C4-2B (cell line): ENCODE data around the gene SCRG1.

Experiments
- CTCF ChIP-seq: fragments of 450-650 bp; conservative IDR thresholded peaks from 2 replicates; pipeline ENCODE4 v1.5.1; 2017; ENCODE audit warnings: mild to moderate bottlenecking
- ZFX ChIP-seq: fragments of 450-650 bp; IDR thresholded peaks from 2 replicates; pipeline ENCODE4 v1.6.1; 2017

- no peak for TF ChIP-seq CTCF
- TF ChIP-seq ZFX: no peak
These were observed 27.1 kb upstream of the SCRG1 start for GRCh38 chr4:173426064-173426463.
